ACC112 (cell line): ENCODE results near the gene STK11.

Experiments used
- H2AFZ ChIP-seq: fragments of 200-600 bp; sonication (generic); one replicate; pipeline ENCODE4 v1.6.0; 2017; ENCODE audit warnings: antibody characterized with exemption, low read length; ENCODE audit not compliant: unreplicated experiment
- H3K27ac ChIP-seq: fragments of 200-600 bp; sonication (generic); 2 replicates; pipeline ENCODE4 v1.5.1; 2014; ENCODE audit warnings: low read depth, mild to moderate bottlenecking, antibody characterized with exemption, low read length, moderate library complexity
- H3K27me3 ChIP-seq: fragments of 200-600 bp; sonication (generic); 2 replicates; pipeline ENCODE4 v1.6.1; 2014; ENCODE audit warnings: mild to moderate bottlenecking, antibody characterized with exemption, low read length, moderate library complexity, mixed read lengths; ENCODE audit not compliant: insufficient read depth
- H3K36me3 ChIP-seq: fragments of 200-600 bp; sonication (generic); 2 replicates; pipeline ENCODE4 v1.6.1; 2016; ENCODE audit warnings: mild to moderate bottlenecking, antibody characterized with exemption, low read length, moderate library complexity, mixed read lengths; ENCODE audit not compliant: insufficient read depth
- H3K4me1 ChIP-seq: fragments of 200-600 bp; sonication (generic); one replicate; pipeline ENCODE4 v1.6.1; 2016; ENCODE audit warnings: low read length, mixed read lengths; ENCODE audit not compliant: insufficient read depth, unreplicated experiment, control insufficient read depth
- H3K4me3 ChIP-seq: fragments of 200-600 bp; sonication (generic); 2 replicates; pipeline ENCODE4 v1.5.1; 2014; ENCODE audit warnings: mild to moderate bottlenecking, low read depth, low read length
- H3K79me2 ChIP-seq: fragments of 200-600 bp; sonication (generic); one replicate; pipeline ENCODE4 v1.6.0; 2016; ENCODE audit warnings: low read length; ENCODE audit not compliant: control insufficient read depth, unreplicated experiment, insufficient read depth

The STK11 gene

DNA sequence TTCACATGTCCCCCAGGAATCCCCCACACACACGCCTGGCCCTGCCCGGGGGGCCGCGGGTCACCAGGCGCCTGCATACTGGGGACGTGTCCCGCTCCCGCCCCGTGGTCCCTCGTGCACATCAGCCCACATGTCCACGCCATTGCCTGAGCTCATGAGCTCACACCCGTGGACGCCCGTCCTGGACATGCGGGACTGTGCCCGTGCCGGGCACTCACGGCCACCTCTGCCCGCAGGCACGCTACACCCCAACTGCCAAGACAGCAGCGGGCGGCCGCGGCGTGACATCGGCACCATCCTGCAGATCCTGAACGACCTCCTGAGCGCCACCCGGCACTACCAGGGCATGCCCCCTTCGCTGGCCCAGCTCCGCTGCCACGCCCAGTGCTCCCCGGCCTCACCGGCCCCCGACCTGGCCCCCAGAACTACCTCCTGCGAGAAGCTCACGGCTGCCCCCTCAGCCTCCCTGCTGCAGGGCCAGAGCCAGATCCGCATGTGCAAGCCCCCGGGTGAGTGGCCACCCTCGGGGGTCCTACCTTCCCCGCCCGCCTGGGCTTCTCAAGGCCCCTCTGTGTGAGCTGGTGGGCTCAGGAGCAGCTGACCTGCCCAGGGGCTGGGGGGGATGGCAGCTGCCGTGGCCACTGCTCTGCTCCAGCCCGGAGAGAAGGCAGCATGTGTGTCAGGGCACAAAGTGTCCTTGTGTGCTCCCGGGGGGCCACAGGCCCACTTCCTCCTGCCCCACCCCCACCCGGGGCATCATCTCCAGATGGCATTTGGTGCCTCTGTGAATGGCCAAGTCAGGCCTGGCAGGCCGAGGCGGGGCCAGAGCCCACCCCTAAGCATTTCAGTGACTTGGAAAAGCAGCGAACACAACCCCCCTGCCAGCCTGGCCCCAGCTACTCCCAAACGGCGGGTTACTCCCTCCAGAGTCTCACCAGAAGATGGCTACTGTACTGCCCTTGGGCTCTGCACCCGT lies 49.9 kb downstream of the STK11 start:
- H3K27me3 ChIP-seq = no peaks in the 10 kb centered on the region
- H3K4me3 ChIP-seq = no peak overlapping the region
- no peak overlapping the region for H2AFZ ChIP-seq
- peak overlapping the region; percentile 98 for H3K27ac ChIP-seq
- H3K79me2 ChIP-seq = peaks cover 44% of the 10 kb centered on the region
- H3K36me3 ChIP-seq = peaks cover 33% of the 10 kb centered on the region; the same call in 1 of the 2 replicates
- peaks cover 63% of the 10 kb centered on the region for H3K4me1 ChIP-seq

DNA sequence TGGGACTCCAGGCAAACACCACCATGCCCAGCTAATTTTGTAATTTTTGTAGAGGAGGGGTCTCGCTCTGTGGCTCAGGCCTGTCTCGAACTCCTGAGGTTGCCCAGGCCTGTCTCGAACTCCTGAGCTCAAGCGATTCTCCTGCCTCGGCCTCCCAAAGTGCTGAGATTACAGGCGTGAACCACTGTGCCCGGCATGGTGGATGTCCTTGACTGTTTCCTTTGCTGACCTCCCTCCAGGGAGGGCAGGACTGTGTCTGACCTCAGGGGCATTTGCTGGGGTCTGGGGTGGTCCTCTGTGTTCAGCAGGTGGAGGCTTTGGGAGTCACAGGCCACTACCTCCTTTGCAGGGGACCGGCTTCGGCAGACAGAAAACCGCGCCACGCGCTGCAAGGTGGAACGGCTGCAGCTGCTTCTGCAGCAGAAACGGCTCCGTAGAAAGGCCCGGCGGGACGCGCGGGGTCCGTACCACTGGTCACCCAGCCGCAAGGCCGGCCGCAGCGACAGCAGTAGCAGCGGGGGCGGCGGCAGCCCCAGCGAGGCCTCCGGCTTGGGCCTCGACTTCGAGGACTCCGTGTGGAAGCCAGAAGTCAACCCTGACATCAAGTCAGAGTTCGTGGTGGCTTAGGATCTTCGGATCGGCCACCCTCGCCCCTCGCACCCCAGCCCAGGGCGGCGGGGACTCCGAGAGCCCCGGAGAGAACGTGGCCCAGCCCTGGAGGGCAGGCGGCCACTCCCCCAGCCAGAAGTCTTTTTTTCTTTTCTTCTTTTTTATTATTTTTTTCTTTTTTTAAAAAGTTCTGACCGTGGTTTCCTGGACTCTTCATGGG lies 51.3 kb downstream of the STK11 start:
- Histone ChIP-seq H3K27me3 (no peaks in the 10 kb centered on the region), H3K4me1 (peaks cover 73% of the 10 kb centered on the region), H3K4me3 (no peak overlapping the region), H3K27ac (peak overlapping the region; percentile 95), H3K36me3 (peaks cover 24% of the 10 kb centered on the region; the same call in 1 of the 2 replicates), H2AFZ (no peak overlapping the region), H3K79me2 (peaks cover 31% of the 10 kb centered on the region)

DNA sequence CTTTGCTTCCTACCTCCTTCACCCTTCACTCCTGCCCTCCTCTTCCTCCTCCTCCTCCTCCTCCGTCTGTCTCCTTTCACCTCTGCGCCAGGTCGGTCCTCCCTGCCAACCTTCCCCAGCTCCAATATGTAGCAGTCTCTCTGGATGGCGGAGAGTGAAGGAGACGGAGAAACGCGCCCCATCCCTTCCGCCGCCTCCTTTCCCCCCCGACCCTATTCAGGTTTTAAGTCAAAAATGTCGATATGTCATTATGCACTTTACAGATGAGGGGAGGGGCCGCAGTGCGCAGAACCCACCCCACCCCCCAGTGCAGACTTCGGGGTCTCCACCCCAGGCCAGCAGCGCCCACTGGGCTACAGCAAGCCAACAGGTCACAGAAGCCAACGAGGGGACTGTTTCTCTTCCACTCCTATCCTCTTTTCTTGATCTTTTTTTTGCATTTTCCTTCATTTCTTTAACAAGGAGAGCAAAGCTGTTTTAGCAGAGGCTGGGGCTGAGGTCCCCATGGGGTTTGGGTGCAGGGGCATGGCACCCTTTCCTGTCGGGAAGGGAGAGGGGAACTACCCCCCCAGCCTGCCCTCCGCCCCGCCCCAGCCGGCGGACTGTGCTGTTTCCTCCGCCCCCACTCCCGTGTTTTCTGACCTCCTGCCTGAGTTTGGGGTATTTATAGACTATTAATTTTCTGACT lies 52.0 kb downstream of the STK11 start:
- Histone ChIP-seq H3K36me3 (peaks cover 23% of the 10 kb centered on the region; the same call in 1 of the 2 replicates), H3K79me2 (peaks cover 30% of the 10 kb centered on the region), H3K27me3 (no peaks in the 10 kb centered on the region), H3K4me1 (peaks cover 80% of the 10 kb centered on the region), H3K4me3 (no peak overlapping the region), H3K27ac (peak overlapping the region; percentile 95), H2AFZ (no peak overlapping the region)

DNA sequence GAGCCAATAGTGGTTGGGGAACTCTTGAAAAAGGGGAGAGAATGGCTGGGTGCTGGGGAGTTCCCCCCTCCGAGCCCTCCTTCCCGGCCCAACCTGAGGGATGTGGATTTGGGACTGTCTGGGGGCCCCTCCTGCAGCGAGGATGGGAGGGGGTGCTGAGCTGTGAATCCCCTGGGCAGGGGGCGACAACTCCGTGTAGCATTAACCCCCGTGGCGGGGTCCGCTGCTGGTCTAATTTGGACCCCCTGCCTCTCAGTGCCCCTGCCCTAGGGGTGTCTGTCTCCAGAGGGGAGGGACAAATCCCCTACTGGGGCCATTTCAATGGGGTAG lies 52.5 kb downstream of the STK11 start:
- H3K27me3 ChIP-seq = no peaks in the 10 kb centered on the region
- no peak overlapping the region for H2AFZ ChIP-seq
- H3K36me3 ChIP-seq = peaks cover 23% of the 10 kb centered on the region; the same call in 1 of the 2 replicates
- H3K27ac ChIP-seq = peak overlapping the region; percentile 95
- H3K4me3 ChIP-seq = 0 out of 2 replicates have a peak overlapping the region, but pooled peaks have one; percentile 16
- H3K79me2 ChIP-seq = peaks cover 30% of the 10 kb centered on the region
- peaks cover 85% of the 10 kb centered on the region for H3K4me1 ChIP-seq

DNA sequence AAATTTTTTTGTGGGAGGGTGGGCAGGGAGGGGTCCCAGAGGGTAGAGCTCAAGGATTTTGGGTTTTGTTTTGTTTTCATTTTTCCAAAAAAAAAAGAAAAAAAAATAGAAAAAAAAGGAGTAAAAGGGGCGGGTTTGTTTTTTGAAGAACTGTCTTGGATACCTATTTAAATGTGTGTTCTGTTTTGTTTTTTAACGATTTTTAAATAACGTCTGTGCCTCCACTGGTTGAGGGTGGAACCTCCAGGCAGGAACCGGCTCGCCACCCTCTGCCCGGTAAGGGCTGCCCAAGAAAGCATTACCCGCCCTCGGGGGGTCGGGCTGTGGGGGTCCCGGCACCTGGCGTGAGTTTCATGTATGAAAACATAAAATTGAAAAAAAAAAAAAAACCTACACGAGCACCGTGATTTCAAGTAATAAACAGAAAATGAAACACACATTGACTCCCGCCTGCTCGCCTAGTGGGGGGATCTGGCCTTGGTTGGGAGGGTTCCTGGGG lies 53.2 kb downstream of the STK11 start:
- Histone ChIP-seq H3K79me2 (peaks cover 25% of the 10 kb centered on the region), H3K27me3 (no peaks in the 10 kb centered on the region), H3K4me1 (peaks cover 85% of the 10 kb centered on the region), H3K4me3 (no peak overlapping the region), H3K27ac (peak overlapping the region; percentile 95), H2AFZ (no peak overlapping the region), H3K36me3 (peaks cover 19% of the 10 kb centered on the region; the same call in 1 of the 2 replicates)

DNA sequence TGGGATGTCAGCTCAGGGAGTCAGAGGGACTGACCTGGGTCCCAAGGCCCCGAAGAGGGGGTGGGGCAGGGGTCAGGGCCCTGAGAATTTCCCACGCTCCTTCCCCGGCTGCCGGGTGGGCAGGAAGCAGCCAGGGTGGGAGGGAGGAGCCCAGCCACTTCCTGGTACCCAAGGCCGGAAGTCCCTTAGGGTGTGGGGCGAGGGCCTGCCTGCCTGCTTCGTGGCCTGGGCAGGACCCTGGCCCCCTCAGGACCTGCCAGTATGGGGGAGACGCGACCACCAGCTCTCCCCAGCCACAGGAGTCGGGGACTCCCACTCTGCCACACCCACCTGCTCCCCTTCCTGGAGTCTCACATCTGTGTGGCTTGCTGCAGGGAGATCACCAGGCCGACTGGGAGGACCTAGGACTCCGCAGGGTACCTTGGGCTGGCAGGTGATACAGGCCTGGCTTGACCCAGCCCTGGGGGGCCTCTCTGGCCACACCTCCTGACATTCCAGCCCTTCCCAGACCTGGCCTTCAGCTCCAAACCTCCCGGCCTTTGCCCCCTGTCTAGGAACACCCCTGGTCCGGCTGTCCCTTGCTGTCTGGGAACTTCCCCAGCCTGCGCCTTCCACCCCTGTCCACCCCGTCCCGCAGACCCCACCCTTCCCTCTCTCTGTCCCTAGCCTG lies 53.8 kb downstream of the STK11 start:
- H3K4me1 ChIP-seq = peaks cover 79% of the 10 kb centered on the region
- H2AFZ ChIP-seq = no peak overlapping the region
- H3K27ac ChIP-seq = peak overlapping the region; percentile 95
- no peak overlapping the region for H3K4me3 ChIP-seq
- H3K36me3 ChIP-seq = peaks cover 15% of the 10 kb centered on the region; the same call in 1 of the 2 replicates
- H3K27me3 ChIP-seq = no peaks in the 10 kb centered on the region
- peaks cover 20% of the 10 kb centered on the region for H3K79me2 ChIP-seq

DNA sequence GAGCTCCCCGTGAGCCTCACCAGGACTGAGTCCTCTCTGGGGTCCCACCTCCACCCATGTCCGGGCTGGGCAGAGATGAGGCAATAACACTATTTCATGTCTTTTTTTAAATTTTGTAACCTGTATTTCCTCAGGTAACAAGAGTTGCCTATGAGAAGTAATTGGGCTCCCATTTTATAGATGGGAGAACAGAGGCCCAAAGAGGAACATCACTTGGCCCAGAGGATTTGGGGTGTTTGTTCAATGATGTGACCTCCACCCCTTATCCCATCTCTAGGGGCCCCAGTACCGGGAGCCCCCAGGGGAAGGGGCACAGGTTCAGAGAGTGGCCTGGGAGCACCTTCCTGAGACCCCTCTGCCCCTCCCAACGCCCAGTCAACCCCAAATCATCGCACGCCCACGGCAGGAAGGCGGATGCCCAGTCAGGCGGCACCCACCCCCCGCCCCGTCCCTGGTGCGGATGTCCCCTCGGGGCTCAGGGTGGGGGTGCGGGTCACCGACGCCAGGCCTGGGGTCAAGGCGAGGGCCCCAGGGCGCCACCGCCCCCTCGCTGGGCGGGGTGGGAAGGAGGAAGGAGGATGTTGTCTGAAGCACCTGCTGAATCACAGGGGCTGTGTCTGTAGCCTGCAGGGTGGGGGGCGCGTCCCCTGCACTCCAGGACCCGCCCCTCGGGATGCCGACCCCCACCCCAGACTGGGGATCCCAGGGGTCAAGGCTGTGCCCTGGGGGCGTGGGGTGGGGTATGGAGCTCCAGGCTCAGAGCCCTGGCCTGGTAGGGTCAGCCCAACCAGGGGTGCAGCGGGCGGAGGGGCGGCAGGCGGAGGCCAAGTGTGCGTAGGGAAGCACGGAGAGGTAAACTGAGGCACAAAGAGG lies 54.5 kb downstream of the STK11 start:
- Histone ChIP-seq H2AFZ (no peak overlapping the region), H3K27ac (peak overlapping the region; percentile 95)

DNA sequence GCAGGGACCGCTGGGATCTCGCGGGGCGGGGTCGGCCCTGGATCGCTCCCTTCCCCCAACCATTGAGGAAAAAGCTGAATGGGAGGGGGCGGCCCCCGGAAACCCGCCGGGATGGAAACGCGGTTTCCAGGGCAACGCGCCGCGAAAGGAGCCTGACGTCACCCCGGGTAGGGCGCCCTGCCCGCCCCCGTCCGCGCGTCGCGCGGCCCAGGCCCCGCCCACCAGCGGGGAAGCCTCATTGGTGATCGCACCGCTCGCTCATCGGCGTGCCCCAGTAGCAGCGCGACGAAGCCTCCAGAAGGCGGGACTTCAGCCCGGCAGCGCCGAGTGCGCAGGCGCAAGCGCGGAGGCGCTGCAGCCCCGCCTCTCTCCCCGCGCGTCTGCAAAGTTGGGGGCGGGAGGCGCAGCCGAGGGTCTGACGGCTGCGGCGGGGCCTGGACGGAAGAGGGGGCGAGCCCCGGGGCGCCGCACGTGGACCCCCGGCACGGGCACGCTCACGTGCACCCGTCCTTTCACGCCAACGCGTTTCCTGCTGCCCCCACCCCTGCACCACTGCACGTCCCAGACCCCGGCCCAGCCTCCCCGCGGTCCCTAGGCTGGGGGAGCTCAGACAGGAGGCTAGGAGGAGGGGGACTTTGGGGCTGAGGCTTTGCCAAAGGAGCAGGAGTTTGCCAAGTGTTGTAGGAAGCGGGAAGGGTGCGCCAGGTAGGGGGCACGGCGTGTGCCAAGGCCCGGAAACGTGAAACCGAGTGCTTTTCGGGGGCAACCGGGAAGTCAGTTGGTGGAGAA lies 55.4 kb downstream of the STK11 start:
- no peaks in the 10 kb centered on the region for H3K36me3 ChIP-seq
- peaks cover 75% of the 10 kb centered on the region for H3K4me1 ChIP-seq
- peaks cover 6% of the 10 kb centered on the region for H3K79me2 ChIP-seq
- peak overlapping the region; percentile 5 for H2AFZ ChIP-seq
- peak overlapping the region; percentile 92 for H3K4me3 ChIP-seq
- peak overlapping the region; percentile 96 for H3K27ac ChIP-seq
- H3K27me3 ChIP-seq = no peaks in the 10 kb centered on the region

More for the DNA sequence above, 54.5 kb downstream of the STK11 start:
- Histone ChIP-seq H3K27me3 (no peaks in the 10 kb centered on the region), H3K79me2 (peaks cover 12% of the 10 kb centered on the region), H3K36me3 (peaks cover 7% of the 10 kb centered on the region; the same call in 1 of the 2 replicates), H3K4me1 (peaks cover 79% of the 10 kb centered on the region), H3K4me3 (peak overlapping the region; percentile 51; the same call in 1 of the 2 replicates)

DNA sequence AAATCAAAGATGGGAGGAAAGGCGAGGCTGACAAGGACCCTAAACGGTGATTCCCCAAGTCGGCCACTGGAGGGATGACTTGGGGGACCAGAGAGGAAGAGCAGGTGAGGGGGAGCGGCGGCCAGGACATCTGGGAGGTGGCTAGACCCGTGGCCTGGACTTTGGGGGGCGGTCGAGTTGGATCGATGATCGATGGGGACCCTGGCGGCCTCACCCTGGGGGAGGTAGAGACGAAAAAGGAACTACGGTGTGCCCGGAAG lies 55.9 kb downstream of the STK11 start:
- Histone ChIP-seq H3K27ac (peak overlapping the region; percentile 96), H3K27me3 (no peaks in the 10 kb centered on the region), H3K4me1 (peaks cover 76% of the 10 kb centered on the region), H3K79me2 (peaks cover 6% of the 10 kb centered on the region), H3K4me3 (peak overlapping the region; percentile 92), H2AFZ (no peak overlapping the region), H3K36me3 (no peaks in the 10 kb centered on the region)
